H9 (cell line): Measurements from ENCODE around the gene ZFR2. TPM values are rescaled to one million over a fixed set of nuclear protein-coding genes. Genes with fewer than 3 reads are reported as not detected.
"Not testable (repeated sequence)": the region's sequence is repeated elsewhere in the genome, so short reads cannot be mapped to it uniquely, and the experiment has no call there.

Experiments used
- DNase-seq: peaks from one replicate; pipeline ENCODE4 v3.0.0-alpha.2; 2017
- H2AFZ ChIP-seq: one replicate; pipeline ENCODE4 v1.6.1; 2013; ENCODE audit warnings: mild to moderate bottlenecking, low read length, control low read depth, moderate library complexity
- H2AK5ac ChIP-seq: 2 replicates; pipeline ENCODE4 v1.6.1; 2013; ENCODE audit warnings: low read length, control low read depth, mixed read lengths; ENCODE audit not compliant: insufficient read length
- H2BK120ac ChIP-seq: one replicate; pipeline ENCODE4 v1.6.1; 2013; ENCODE audit warnings: low read depth, mild to moderate bottlenecking, low read length, control low read depth, inconsistent platforms; ENCODE audit not compliant: poor library complexity, severe bottlenecking
- H2BK12ac ChIP-seq: 2 replicates; pipeline ENCODE4 v1.6.1; 2013; ENCODE audit warnings: low read length, control low read depth, mixed read lengths, low read depth; ENCODE audit not compliant: insufficient read length
- H2BK15ac ChIP-seq: 2 replicates; pipeline ENCODE4 v1.6.1; 2013; ENCODE audit warnings: low read depth, low read length, control low read depth
- H2BK20ac ChIP-seq: one replicate; pipeline ENCODE4 v1.6.1; 2013; ENCODE audit warnings: low read depth, mild to moderate bottlenecking, low read length, control low read depth, inconsistent platforms; ENCODE audit not compliant: poor library complexity, severe bottlenecking
- H2BK5ac ChIP-seq: 2 replicates; pipeline ENCODE4 v1.6.1; 2013; ENCODE audit warnings: low read length, control low read depth, mixed read lengths; ENCODE audit not compliant: insufficient read length
- H3K14ac ChIP-seq: 2 replicates; pipeline ENCODE4 v1.6.1; 2013; ENCODE audit warnings: low read length, control low read depth; ENCODE audit not compliant: insufficient read depth
- H3K18ac ChIP-seq: 2 replicates; pipeline ENCODE4 v1.6.1; 2013; ENCODE audit warnings: low read depth, mild to moderate bottlenecking, mixed read lengths, low read length, control low read depth; ENCODE audit not compliant: insufficient read length
- H3K23ac ChIP-seq: 2 replicates; pipeline ENCODE4 v1.6.1; 2013; ENCODE audit warnings: low read length, control low read depth, mixed read lengths, low read depth; ENCODE audit not compliant: insufficient read length
- H3K23me2 ChIP-seq: 2 replicates; pipeline ENCODE4 v1.6.1; 2013; ENCODE audit warnings: low read depth, mild to moderate bottlenecking, mixed read lengths, low read length, control low read depth; ENCODE audit not compliant: insufficient read length, poor library complexity, severe bottlenecking
- H3K27ac ChIP-seq: 2 replicates; pipeline ENCODE4 v1.5.1; 2013; ENCODE audit warnings: low read length, control low read depth, mixed read lengths, low read depth; ENCODE audit not compliant: insufficient read length
- H3K27me3 ChIP-seq: 2 replicates; pipeline ENCODE4 v1.6.1; 2013; ENCODE audit warnings: low read length, control low read depth, inconsistent platforms; ENCODE audit not compliant: insufficient read depth
- H3K4ac ChIP-seq: 2 replicates; pipeline ENCODE4 v1.6.1; 2013; ENCODE audit warnings: low read depth, mild to moderate bottlenecking, control low read depth, inconsistent platforms, low read length, moderate library complexity
- H3K4me1 ChIP-seq: 2 replicates; pipeline ENCODE4 v1.6.1; 2013; ENCODE audit warnings: low read length, control low read depth, inconsistent platforms; ENCODE audit not compliant: insufficient read depth
- H3K4me2 ChIP-seq: 2 replicates; pipeline ENCODE4 v1.6.1; 2013; ENCODE audit warnings: low read length, control low read depth, mixed read lengths; ENCODE audit not compliant: insufficient read length, insufficient read depth
- H3K56ac ChIP-seq: 2 replicates; pipeline ENCODE4 v1.6.1; 2013; ENCODE audit warnings: low read depth, mild to moderate bottlenecking, mixed read lengths, low read length, control low read depth; ENCODE audit not compliant: insufficient read length
- H3K79me1 ChIP-seq: 2 replicates; pipeline ENCODE4 v1.6.1; 2013; ENCODE audit warnings: low read depth, mild to moderate bottlenecking, moderate library complexity, low read length, control low read depth, inconsistent platforms; ENCODE audit not compliant: insufficient read depth, poor library complexity, severe bottlenecking
- H3K79me2 ChIP-seq: 2 replicates; pipeline ENCODE4 v1.6.1; 2013; ENCODE audit warnings: low read length, control low read depth, inconsistent platforms; ENCODE audit not compliant: insufficient read depth
- H3K9ac ChIP-seq: 2 replicates; pipeline ENCODE4 v1.6.1; 2013; ENCODE audit warnings: low read length, control low read depth, mixed read lengths; ENCODE audit not compliant: insufficient read length; ENCODE audit errors: extremely low read depth
- H3K9me3 ChIP-seq: one replicate; pipeline ENCODE4 v1.6.1; 2013; ENCODE audit warnings: low read depth, low read length, inconsistent platforms; ENCODE audit not compliant: control insufficient read depth
- H3T11ph ChIP-seq: one replicate; pipeline ENCODE4 v1.6.1; 2013; ENCODE audit warnings: mild to moderate bottlenecking, low read length, control low read depth, inconsistent platforms
- H4K20me1 ChIP-seq: one replicate; pipeline ENCODE4 v1.6.1; 2013; ENCODE audit not compliant: control insufficient read depth, insufficient read length, insufficient read depth
- H4K5ac ChIP-seq: 2 replicates; pipeline ENCODE4 v1.6.1; 2013; ENCODE audit warnings: low read depth, mild to moderate bottlenecking, mixed read lengths, low read length, control low read depth; ENCODE audit not compliant: insufficient read length
- H4K8ac ChIP-seq: replicated peaks from 2 replicates; pipeline ENCODE4 v1.6.1; 2013; ENCODE audit warnings: low read length, control low read depth, mixed read lengths, low read depth; ENCODE audit not compliant: insufficient read length
- H4K91ac ChIP-seq: 2 replicates; pipeline ENCODE4 v1.6.1; 2013; ENCODE audit warnings: low read depth, mild to moderate bottlenecking, moderate library complexity, mixed read lengths, low read length, control low read depth; ENCODE audit not compliant: insufficient read length
- H3K27ac Mint-ChIP-seq, 3 experiments: 2 replicates in 2 of 3; 3 replicates in 1 of 3; pipeline ENCODE4 v1.8.0; 2020 to 2021; ENCODE audit warnings: mixed read lengths in 3 of 3, mild to moderate bottlenecking in 1 of 3, moderate library complexity in 1 of 3
- H3K27me3 Mint-ChIP-seq: 2 replicates; pipeline ENCODE4 v1.8.0; 2021; ENCODE audit warnings: low read depth, mild to moderate bottlenecking, moderate library complexity, mixed read lengths
- H3K36me3 Mint-ChIP-seq, 3 experiments: 2 replicates in 2 of 3; 3 replicates in 1 of 3; pipeline ENCODE4 v1.8.0; 2020 to 2021; ENCODE audit warnings: low read depth in 3 of 3, mixed read lengths in 3 of 3; ENCODE audit not compliant: insufficient read depth in 1 of 3
- H3K4me1 Mint-ChIP-seq, 2 experiments: 2 replicates each; pipeline ENCODE4 v1.8.0; 2020; ENCODE audit warnings: mixed read lengths in 2 of 2
- H3K4me3 Mint-ChIP-seq, 2 experiments: 2 replicates in 1 of 2; 3 replicates in 1 of 2; pipeline ENCODE4 v1.8.0; 2020 to 2021; ENCODE audit warnings: mild to moderate bottlenecking in 2 of 2, mixed read lengths in 2 of 2, moderate library complexity in 1 of 2
- H3K9me3 Mint-ChIP-seq, 2 experiments: 2 replicates in 1 of 2; 3 replicates in 1 of 2; pipeline ENCODE4 v1.8.0; 2020; ENCODE audit warnings: mild to moderate bottlenecking in 2 of 2, mixed read lengths in 2 of 2, moderate library complexity in 1 of 2
- WGBS: extraction: QIAGEN DNeasy Blood & Tissue Kit; methylation state at CpG from one replicate; pipeline ENCODE4 v1.1.7; 2013; ENCODE audit warnings: missing lambda C conversion rate, low lambda C conversion rate, mixed read lengths; ENCODE audit not compliant: insufficient read length; ENCODE audit errors: extremely low coverage; 5-methylcytosine and 5-hydroxymethylcytosine counted together
- total RNA-seq: library from RNA; stranded (reverse); gene quantifications from 2 replicates; pipeline ENCODE4 v1.2.1, GENCODE V29; 2021
- TF ChIP-seq, protein P1 (sequence below): fragments of 200-600 bp; sonication (generic); conservative IDR thresholded peaks from 3 replicates; pipeline ENCODE4 v1.8.0; 2021; ENCODE audit warnings: antibody characterized with exemption, mild to moderate bottlenecking

ZFR2 gene
- total RNA-seq, 1 experiment from 2014 or later: 18.3 TPM

DNA sequence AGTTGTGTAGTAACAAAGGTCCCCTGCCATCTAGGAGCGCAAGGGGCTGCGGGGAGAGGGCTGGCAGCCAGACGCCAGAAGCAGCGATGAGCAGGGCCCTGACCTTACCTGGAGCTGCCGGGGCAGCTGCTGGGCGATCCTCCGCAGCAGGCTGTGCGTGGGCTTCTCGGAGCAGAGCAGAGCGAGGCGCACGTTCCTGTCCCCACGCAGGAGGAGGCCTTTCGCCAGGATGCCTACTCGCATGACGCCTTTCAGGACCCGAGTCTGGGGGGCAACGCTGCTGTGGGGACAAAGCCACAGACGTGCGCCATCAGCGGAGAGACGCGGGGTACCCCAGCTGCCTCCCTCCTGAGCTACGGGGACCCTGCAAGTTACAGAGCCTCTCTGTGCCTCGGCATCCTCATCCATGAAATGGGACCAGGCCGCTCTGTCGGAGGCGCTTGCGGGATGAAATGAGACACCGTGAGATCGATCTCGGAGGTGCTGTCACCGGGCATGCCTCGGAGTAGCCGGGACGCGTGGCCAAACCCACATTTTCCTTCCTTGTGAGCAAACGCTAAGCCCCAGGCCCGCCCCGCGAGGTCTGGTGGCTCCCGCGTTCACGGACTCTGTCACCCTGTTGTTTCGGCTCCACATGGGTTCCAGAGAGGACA lies 52.1 kb downstream of the ZFR2 start:
- H4K8ac ChIP-seq: no peak overlapping the region
- H2BK5ac ChIP-seq: no peak overlapping the region
- H3K9ac ChIP-seq: no peak overlapping the region
- peak overlapping the region; percentile 52; the same call in 1 of the 2 replicates for H3K14ac ChIP-seq
- no peak overlapping the region for H3K27ac ChIP-seq
- H3K23me2 ChIP-seq: no peaks in the 10 kb centered on the region
- H3K4me3 Mint-ChIP-seq: no peak overlapping the region
- H3K79me2 ChIP-seq: no peaks in the 10 kb centered on the region
- peaks cover 2% of the 10 kb centered on the region for H4K20me1 ChIP-seq
- H2BK15ac ChIP-seq: no peak overlapping the region
- H3K9me3 Mint-ChIP-seq: no peaks in the 10 kb centered on the region
- no peak overlapping the region for H3K18ac ChIP-seq
- TF ChIP-seq, protein P1, sequence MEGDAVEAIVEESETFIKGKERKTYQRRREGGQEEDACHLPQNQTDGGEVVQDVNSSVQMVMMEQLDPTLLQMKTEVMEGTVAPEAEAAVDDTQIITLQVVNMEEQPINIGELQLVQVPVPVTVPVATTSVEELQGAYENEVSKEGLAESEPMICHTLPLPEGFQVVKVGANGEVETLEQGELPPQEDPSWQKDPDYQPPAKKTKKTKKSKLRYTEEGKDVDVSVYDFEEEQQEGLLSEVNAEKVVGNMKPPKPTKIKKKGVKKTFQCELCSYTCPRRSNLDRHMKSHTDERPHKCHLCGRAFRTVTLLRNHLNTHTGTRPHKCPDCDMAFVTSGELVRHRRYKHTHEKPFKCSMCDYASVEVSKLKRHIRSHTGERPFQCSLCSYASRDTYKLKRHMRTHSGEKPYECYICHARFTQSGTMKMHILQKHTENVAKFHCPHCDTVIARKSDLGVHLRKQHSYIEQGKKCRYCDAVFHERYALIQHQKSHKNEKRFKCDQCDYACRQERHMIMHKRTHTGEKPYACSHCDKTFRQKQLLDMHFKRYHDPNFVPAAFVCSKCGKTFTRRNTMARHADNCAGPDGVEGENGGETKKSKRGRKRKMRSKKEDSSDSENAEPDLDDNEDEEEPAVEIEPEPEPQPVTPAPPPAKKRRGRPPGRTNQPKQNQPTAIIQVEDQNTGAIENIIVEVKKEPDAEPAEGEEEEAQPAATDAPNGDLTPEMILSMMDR: no peak
- DNase-seq: no peak
- H3K9me3 ChIP-seq: no peaks in the 10 kb centered on the region
- no peak overlapping the region for H4K91ac ChIP-seq
- H3T11ph ChIP-seq: no peak overlapping the region
- H3K4me1 Mint-ChIP-seq: no peaks in the 10 kb centered on the region
- H3K23ac ChIP-seq: no peak overlapping the region
- no peak overlapping the region for H3K27ac Mint-ChIP-seq
- H3K4ac ChIP-seq: no peak overlapping the region
- H3K27me3 ChIP-seq: no peaks in the 10 kb centered on the region
- no CpG with 5 or more reads among the region's 45 CpGs for WGBS
- no peak overlapping the region for H2BK20ac ChIP-seq
- H3K4me2 ChIP-seq: no peak overlapping the region
- no peak overlapping the region for H2BK12ac ChIP-seq
- H2AK5ac ChIP-seq: no peak overlapping the region
- peaks cover 2% of the 10 kb centered on the region for H3K27me3 Mint-ChIP-seq
- no peak overlapping the region for H2AFZ ChIP-seq
- H3K56ac ChIP-seq: no peak overlapping the region
- no peak overlapping the region for H2BK120ac ChIP-seq
- H3K36me3 Mint-ChIP-seq: no peaks in the 10 kb centered on the region
- H4K5ac ChIP-seq: no peak overlapping the region
- no peaks in the 10 kb centered on the region for H3K4me1 ChIP-seq
- H3K79me1 ChIP-seq: no peaks in the 10 kb centered on the region

DNA sequence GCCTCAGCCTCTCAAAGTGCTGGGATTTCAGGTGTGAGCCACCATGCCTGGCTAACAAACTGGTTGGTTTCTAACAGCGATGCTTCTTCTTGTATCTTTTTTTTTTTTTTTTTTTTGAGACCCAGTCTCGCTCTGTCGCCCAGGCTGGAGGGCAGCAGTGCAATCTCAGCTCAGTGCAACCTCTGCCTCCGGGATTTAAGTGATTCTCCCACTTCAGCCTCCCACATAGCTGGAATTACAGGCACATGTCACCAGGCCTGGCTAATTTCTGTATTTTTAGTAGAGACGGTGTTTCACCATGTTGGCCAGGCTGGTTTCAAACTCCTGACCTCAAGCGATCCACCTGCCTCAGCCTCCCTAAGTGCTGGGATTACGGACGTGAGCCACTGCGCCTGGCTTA lies 52.7 kb downstream of the ZFR2 start:
- H3K18ac ChIP-seq, H3K27ac ChIP-seq, H2BK20ac ChIP-seq, H3T11ph ChIP-seq, H3K14ac ChIP-seq, H2BK15ac ChIP-seq, H3K27me3 Mint-ChIP-seq, H3K4me2 ChIP-seq, H2BK12ac ChIP-seq, H2BK5ac ChIP-seq, H3K4me3 Mint-ChIP-seq, H3K4me1 Mint-ChIP-seq, H3K36me3 Mint-ChIP-seq, H2AFZ ChIP-seq, H3K9me3 Mint-ChIP-seq, H3K27ac Mint-ChIP-seq, H2BK120ac ChIP-seq, H4K8ac ChIP-seq, H3K56ac ChIP-seq, H3K9me3 ChIP-seq, H3K23me2 ChIP-seq, H3K79me2 ChIP-seq, H4K20me1 ChIP-seq, H3K27me3 ChIP-seq, H3K23ac ChIP-seq, H2AK5ac ChIP-seq, H3K4me1 ChIP-seq, H4K5ac ChIP-seq, H3K79me1 ChIP-seq, H3K4ac ChIP-seq, H4K91ac ChIP-seq, DNase-seq, H3K9ac ChIP-seq: not testable (repeated sequence)
- WGBS: no CpG with 5 or more reads among the region's 9 CpGs
